Activated T-cell treated with anti-CD3 and anti-CD28 coated beads, Interleukin-2, amount 50 U/mL, for 4 hours (primary cell): ENCODE data around the gene ARFGAP2. TPM values are rescaled to one million over a fixed set of nuclear protein-coding genes. Genes with fewer than 3 reads are reported as not detected.
A peak's percentile ranks its signal among the peaks of the same experiment; 100 is the strongest.
"Not testable (repeated sequence)": the region's sequence is repeated elsewhere in the genome, so short reads cannot be mapped to it uniquely, and the experiment has no call there.

Source experiments
- ATAC-seq, 2 donors: fragments of 200-7000 bp; cut with Tn5 transposase; one replicate each; pipeline ENCODE4 v1.10.0; 2021
- DNase-seq: peaks from one replicate; pipeline ENCODE4 v3.0.0-alpha.2; 2020
- H3K27me3 Mint-ChIP-seq: one replicate; pipeline ENCODE4 v1.8.0; 2021; ENCODE audit warnings: low read depth, mixed read lengths
- H3K36me3 Mint-ChIP-seq: one replicate; pipeline ENCODE4 v1.8.0; 2022; ENCODE audit warnings: mixed read lengths; ENCODE audit not compliant: insufficient read depth
- H3K4me1 Mint-ChIP-seq: one replicate; pipeline ENCODE4 v1.8.0; 2021; ENCODE audit warnings: low read depth, mixed read lengths
- H3K4me3 Mint-ChIP-seq: one replicate; pipeline ENCODE4 v1.8.0; 2021; ENCODE audit warnings: mild to moderate bottlenecking, moderate library complexity, mixed read lengths
- H3K9me3 Mint-ChIP-seq: one replicate; pipeline ENCODE4 v1.8.0; 2021; ENCODE audit warnings: mixed read lengths
- total RNA-seq, 3 donors: library from RNA; stranded (reverse); gene quantifications; one replicate each; pipeline ENCODE4 v1.2.1, GENCODE V29; 2021

ARFGAP2 gene
- total RNA-seq, 3 donors from 2014 or later = 98.5 to 110 (median 104) TPM

DNA sequence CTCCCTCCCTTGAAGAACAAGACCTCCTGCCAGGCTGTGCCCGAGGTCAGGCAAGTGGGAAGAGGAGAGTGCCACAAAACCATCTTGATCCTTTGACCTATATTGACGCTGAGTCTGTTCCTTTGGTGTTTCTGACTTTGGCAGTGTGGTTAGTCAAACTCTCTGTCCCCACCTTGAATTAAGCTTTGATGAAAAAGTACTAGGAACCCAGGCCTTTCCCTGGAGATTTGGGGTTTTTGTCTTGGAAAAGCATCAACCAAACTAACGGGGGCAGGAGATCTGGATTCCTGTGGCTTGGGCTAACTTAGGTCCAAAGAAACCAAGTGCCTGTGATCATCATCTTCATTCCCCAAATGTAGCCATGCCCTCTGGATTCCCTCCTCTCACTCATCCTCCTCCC, 40.4 kb downstream of the ARFGAP2 start:
- Mint-ChIP-seq H3K9me3 (no peaks in the 10 kb centered on the region), H3K36me3 (peaks cover 15% of the 10 kb centered on the region), H3K27me3 (no peaks in the 10 kb centered on the region), H3K4me3 (no peak overlapping the region), H3K4me1 (no peaks in the 10 kb centered on the region)
- DNase-seq (no peak), ATAC-seq (no peak)

GRCh38 chr11:47132981-47133380, 43.7 kb downstream of the ARFGAP2 start:
- H3K4me3 Mint-ChIP-seq = no peak overlapping the region
- peaks cover 12% of the 10 kb centered on the region for H3K36me3 Mint-ChIP-seq
- ATAC-seq (no peak), DNase-seq (no peak)
- no peaks in the 10 kb centered on the region for H3K27me3 Mint-ChIP-seq
- no peaks in the 10 kb centered on the region for H3K9me3 Mint-ChIP-seq
- no peaks in the 10 kb centered on the region for H3K4me1 Mint-ChIP-seq

- DNase-seq (no peak), ATAC-seq (no peak)
- H3K9me3 Mint-ChIP-seq = no peaks in the 10 kb centered on the region
- H3K4me1 Mint-ChIP-seq = no peaks in the 10 kb centered on the region
- H3K27me3 Mint-ChIP-seq = no peaks in the 10 kb centered on the region
- H3K4me3 Mint-ChIP-seq = no peak overlapping the region
- H3K36me3 Mint-ChIP-seq = peaks cover 9% of the 10 kb centered on the region
Measured at GRCh38 chr11:47132490-47132889, 44.2 kb downstream of the ARFGAP2 start.

DNA sequence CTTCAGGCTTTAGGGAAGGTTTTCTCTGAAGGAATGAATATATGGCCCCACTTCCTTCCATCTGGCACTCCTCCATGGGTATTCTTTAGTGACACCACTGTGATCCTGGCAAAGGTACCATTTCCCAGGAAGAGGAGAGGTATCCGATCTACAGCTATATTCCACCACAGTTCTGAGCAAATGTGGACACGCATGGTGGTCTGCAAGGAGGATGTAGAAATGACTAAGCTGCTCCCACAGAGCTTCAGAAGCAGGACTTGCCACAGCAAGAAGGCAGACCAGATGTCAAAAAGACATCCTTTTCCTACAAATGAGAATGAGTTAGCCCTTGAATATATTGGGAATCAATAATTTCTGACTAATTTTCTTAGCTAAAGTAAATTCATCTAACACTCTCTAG, 45.5 kb downstream of the ARFGAP2 start:
- no peaks in the 10 kb centered on the region for H3K9me3 Mint-ChIP-seq
- no peaks in the 10 kb centered on the region for H3K27me3 Mint-ChIP-seq
- ATAC-seq = no peak
- no peak overlapping the region for H3K4me3 Mint-ChIP-seq
- no peak for DNase-seq
- H3K4me1 Mint-ChIP-seq = no peaks in the 10 kb centered on the region
- no peaks in the 10 kb centered on the region for H3K36me3 Mint-ChIP-seq

GRCh38 chr11:47130543-47130942, 46.1 kb downstream of the ARFGAP2 start:
- Mint-ChIP-seq H3K36me3 (no peaks in the 10 kb centered on the region), H3K27me3 (no peaks in the 10 kb centered on the region), H3K4me1 (no peaks in the 10 kb centered on the region), H3K9me3 (no peaks in the 10 kb centered on the region), H3K4me3 (no peak overlapping the region)
- no peak for ATAC-seq
- DNase-seq = no peak

DNA sequence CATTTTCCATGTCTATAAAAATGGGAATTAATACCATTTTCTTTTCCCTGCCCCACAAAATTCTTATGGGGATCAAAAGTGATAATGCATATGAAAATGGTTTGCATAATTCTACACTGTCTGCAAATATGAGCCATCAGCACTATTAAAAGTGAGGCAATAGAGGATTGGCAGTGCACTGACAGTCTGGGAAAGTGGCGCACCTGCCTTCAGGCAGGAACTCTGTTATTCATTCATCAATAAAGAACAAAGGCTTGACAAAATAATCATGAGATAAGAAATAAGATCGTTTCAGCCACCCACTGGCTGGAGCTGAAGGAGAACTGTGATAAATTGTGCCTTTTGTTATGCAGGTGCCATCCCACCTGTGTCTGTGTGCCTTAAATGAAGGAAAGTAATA, 49.5 kb downstream of the ARFGAP2 start:
- Mint-ChIP-seq H3K9me3 (no peaks in the 10 kb centered on the region), H3K27me3 (no peaks in the 10 kb centered on the region), H3K4me3 (no peak overlapping the region), H3K36me3 (no peaks in the 10 kb centered on the region), H3K4me1 (no peaks in the 10 kb centered on the region)
- ATAC-seq = no peak
- no peak for DNase-seq

DNA sequence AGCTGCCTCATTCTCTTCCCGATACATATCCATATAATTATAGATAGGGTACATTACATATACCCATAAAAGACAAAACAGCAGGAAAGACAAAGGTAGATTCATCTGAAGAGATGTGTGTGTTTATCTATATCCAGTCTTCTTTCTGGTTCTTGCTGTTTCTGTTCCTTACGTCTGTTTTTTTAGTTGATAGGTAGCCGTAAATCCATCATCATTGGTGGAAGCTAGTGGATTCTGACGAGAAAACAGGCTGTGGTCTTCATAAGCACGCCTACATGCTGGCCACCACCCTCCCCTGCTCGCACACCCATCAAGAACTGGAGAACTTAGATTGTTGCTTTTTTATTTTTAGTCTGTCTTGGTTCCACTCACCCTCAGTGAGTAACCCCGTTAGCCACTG, 51.6 kb downstream of the ARFGAP2 start:
- no peaks in the 10 kb centered on the region for H3K9me3 Mint-ChIP-seq
- H3K27me3 Mint-ChIP-seq = no peaks in the 10 kb centered on the region
- no peak for DNase-seq
- no peaks in the 10 kb centered on the region for H3K36me3 Mint-ChIP-seq
- no peak overlapping the region for H3K4me3 Mint-ChIP-seq
- no peaks in the 10 kb centered on the region for H3K4me1 Mint-ChIP-seq
- ATAC-seq = no peak

DNA sequence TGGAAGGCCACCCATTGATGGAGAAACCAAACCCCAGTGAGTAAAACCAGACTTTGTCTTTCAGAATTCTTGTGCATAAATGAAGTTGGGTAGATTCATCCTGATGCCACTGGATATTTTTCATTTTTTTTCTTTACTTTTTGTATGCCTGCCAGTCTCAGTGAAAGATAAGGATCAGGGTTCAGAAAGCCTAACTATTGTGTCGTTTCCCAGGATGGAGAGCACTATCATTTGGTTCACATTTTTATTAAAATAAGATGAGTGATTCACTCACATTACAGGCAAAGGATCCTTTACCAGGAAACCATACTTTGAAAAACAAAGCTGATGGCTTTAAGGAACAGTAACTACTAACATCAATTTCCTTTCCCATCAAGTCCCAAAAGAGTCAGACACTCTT, 52.0 kb downstream of the ARFGAP2 start:
- Mint-ChIP-seq H3K4me3 (no peak overlapping the region), H3K4me1 (no peaks in the 10 kb centered on the region), H3K27me3 (no peaks in the 10 kb centered on the region), H3K36me3 (no peaks in the 10 kb centered on the region), H3K9me3 (no peaks in the 10 kb centered on the region)
- DNase-seq (no peak), ATAC-seq (no peak)

- H3K4me3 Mint-ChIP-seq = no peak overlapping the region
- H3K4me1 Mint-ChIP-seq = peaks cover 2% of the 10 kb centered on the region
- no peaks in the 10 kb centered on the region for H3K27me3 Mint-ChIP-seq
- no peak for DNase-seq
- no peaks in the 10 kb centered on the region for H3K36me3 Mint-ChIP-seq
- no peak for ATAC-seq
- no peaks in the 10 kb centered on the region for H3K9me3 Mint-ChIP-seq
Measured at GRCh38 chr11:47123094-47123493, 53.6 kb downstream of the ARFGAP2 start.

DNA sequence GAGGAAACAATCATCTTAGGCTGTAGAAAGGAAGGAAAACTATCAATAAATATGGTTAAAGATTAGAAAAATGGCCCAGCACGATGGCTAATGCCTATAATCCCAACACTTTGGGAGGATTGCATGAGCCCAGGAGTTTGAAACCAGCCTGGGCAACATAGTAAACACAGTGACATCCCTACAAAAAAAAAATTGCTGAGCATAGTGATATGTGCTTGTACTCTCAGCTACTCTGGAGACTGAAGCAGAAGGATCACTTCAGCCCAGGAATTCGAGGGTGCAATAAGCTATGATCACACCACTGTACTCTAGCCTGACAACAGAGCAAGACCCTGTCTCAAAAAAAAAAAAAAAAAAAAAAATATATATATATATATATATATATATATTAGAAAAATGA, 54.9 kb downstream of the ARFGAP2 start:
- no peaks in the 10 kb centered on the region for H3K9me3 Mint-ChIP-seq
- DNase-seq = no peak
- peaks cover 2% of the 10 kb centered on the region for H3K4me1 Mint-ChIP-seq
- H3K27me3 Mint-ChIP-seq = peaks cover 2% of the 10 kb centered on the region
- H3K4me3 Mint-ChIP-seq = no peak overlapping the region
- no peak for ATAC-seq
- H3K36me3 Mint-ChIP-seq = no peaks in the 10 kb centered on the region

DNA sequence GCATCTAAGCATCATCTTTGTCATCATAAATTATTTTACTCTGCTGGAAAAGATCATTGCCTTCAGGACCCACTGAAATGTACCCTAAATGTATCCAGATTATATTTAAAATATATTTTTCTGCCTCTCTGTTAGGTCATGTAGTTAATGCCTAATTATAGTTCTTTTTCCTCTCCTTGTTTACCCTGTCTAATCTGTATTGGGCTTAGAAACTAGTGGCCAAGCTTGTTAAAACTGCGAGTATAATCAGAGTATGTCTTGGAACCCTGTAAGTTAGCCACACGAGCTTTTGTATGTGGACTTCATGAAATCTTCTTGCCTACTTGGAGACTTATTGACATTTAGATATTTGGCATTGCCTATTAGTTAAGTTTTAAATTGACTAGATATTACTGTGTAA, 55.6 kb downstream of the ARFGAP2 start:
- H3K9me3 Mint-ChIP-seq = no peaks in the 10 kb centered on the region
- DNase-seq (no peak), ATAC-seq (no peak)
- peaks cover 2% of the 10 kb centered on the region for H3K4me1 Mint-ChIP-seq
- peaks cover 2% of the 10 kb centered on the region for H3K27me3 Mint-ChIP-seq
- H3K4me3 Mint-ChIP-seq = no peak overlapping the region
- no peaks in the 10 kb centered on the region for H3K36me3 Mint-ChIP-seq

DNA sequence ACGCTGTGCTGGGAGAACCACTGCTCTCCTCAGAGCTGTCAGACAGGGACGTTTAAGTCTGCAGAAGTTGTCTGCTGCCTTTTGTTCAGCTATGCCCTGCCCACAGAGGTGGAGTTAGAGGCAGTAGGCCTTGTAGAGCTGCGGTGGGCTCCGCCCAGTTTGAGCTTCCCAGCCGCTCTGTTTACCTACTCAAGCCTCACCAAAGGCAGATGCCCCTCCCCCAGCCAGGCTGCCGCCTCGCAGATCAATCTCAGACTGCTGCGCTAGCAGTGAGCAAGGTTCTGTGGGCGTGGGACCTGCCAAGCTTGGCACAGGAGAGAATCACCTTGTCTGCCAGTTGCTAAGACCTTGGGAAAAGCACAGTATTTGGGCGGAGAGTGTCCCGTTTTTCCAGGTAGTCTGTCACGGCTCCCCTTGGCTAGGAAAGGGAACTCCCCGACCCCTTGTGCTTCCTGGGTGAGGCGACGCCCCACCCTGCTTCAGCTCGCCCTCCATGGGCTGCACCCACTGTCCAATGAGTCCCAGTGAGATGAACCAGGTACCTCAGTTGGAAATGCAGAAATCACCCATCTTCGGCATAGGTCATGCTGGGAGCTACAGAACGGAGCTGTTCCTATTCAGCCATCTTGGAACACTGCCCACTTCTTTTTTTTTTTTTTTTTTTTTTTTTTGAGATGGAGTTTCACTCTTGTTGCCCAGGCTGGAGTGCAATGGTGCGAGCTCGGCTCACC, 57.6 kb downstream of the ARFGAP2 start:
- not testable (repeated sequence) for H3K9me3 Mint-ChIP-seq, H3K36me3 Mint-ChIP-seq, H3K4me3 Mint-ChIP-seq, H3K4me1 Mint-ChIP-seq, H3K27me3 Mint-ChIP-seq
- ATAC-seq (peak; percentile 25 to 43), DNase-seq (peak; percentile 39)

Other genes with a start within 250 kb of the ARFGAP2 start
- 10 to 100 TPM; 12.9 to 15.0 (median 14.3) TPM for gene CSTPP1, start 240.1 kb downstream of the ARFGAP2 start, total RNA-seq
- 10 to 100 TPM in 1 of 3 donors, 1 to 10 TPM in 2; 5.3 to 15.2 (median 5.8) TPM for gene PACSIN3, start 9.6 kb upstream of the ARFGAP2 start, total RNA-seq
- gene DDB2, start 38.1 kb upstream of the ARFGAP2 start, total RNA-seq = 10 to 100 TPM; 76.4 to 95.0 (median 90.2) TPM
- gene ACP2, start 71.9 kb upstream of the ARFGAP2 start, total RNA-seq = 10 to 100 TPM; 23.5 to 29.3 (median 28.7) TPM
- gene NR1H3, start 81.1 kb upstream of the ARFGAP2 start, total RNA-seq = 10 to 100 TPM in 2 of 3 donors, 1 to 10 TPM in 1; 8.5 to 10.3 (median 10.0) TPM
- 10 to 100 TPM; 51.2 to 55.6 (median 54.5) TPM for gene MADD, start 93.3 kb upstream of the ARFGAP2 start, total RNA-seq
- gene MYBPC3, start 175.8 kb upstream of the ARFGAP2 start, total RNA-seq = not detected
- 1 to 10 TPM in 2 of 3 donors, under 1 TPM in 1; 0.74 to 2.3 (median 1.1) TPM for gene SPI1, start 201.7 kb upstream of the ARFGAP2 start, total RNA-seq
- gene SLC39A13, start 231.7 kb upstream of the ARFGAP2 start, total RNA-seq = 10 to 100 TPM; 18.7 to 20.8 (median 19.5) TPM
- 100 to 1,000 TPM; 275 to 300 (median 299) TPM for gene PSMC3, start 249.6 kb upstream of the ARFGAP2 start, total RNA-seq